ENCODE data around the gene SMIM29. TPM values are rescaled to one million over a fixed set of nuclear protein-coding genes. Genes with fewer than 3 reads are reported as not detected.
A peak's percentile ranks its signal among the peaks of the same experiment; 100 is the strongest.

Gene SMIM29
- total RNA-seq, 2 donors from 2014 or later: 7.1 to 41.3 TPM

DNA sequence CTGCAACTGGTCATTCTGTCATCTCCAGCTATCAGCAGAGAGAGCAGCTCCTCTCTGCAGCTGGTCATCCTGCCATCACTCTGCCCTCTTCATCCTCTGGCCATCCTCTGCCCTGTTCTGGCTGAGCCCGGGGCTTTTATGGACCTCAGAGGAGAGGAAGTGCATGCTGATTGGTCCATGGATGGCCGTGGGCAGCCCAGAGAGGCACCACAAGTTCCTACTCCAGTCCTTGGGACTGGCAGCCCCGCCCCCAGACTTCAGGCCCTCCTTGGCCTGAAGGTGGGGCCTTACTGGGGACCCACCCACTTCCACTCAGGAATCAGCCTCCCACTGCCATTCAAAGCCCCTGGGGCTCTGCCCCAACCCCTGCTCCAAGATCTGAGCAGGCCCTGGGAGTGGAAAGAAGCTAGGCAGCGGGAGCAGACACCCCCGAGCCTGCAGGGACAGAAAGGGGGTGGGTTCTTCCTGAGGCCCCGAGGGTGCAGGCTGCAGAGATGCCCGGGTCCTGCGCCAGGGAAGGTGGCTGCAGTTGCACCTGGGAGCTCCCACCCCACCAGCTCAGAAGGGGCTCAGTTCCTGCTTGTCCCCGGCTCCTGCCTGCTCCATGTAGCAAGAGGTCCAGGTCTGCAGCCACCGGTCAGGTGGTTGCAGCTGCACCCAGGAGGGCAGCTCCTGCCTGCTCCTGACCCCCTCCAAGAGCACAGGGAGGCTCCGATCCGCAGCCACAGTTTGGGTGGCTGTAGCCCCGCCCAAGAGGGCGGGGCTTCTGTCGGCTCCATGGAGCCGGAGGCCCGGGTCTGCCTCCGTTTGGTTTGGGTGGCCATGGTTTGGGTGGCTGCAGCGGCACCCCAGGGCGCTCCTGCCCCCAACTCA lies 46.2 kb downstream of the SMIM29 start:
- no peaks in the 10 kb centered on the region for H3K9me3 ChIP-seq
- H3K4me3 ChIP-seq: no peak overlapping the region
- DNase-seq (ENCODE audit: low spot score) (no peak), ATAC-seq (ENCODE audit: insufficient number of reproducible peaks, low FRiP score, low read depth) (no peak)
- no peaks in the 10 kb centered on the region for H3K27me3 ChIP-seq (replicated peaks; ENCODE audit: insufficient read depth)
- H3K36me3 ChIP-seq: no peaks in the 10 kb centered on the region
- H3K4me1 ChIP-seq (ENCODE audit: control insufficient read depth in 1 of 2, low read depth in 2 of 2): no peaks in the 10 kb centered on the region
- no peak overlapping the region for H3K27ac ChIP-seq
- TF ChIP-seq CTCF (IDR thresholded peaks at IDR 0.05): no peak

GRCh38 chr6:34201455-34202107 lies 47.2 kb downstream of the SMIM29 start:
- H3K9me3 ChIP-seq: no peaks in the 10 kb centered on the region
- no peak overlapping the region for H3K27ac ChIP-seq
- no peaks in the 10 kb centered on the region for H3K4me1 ChIP-seq (ENCODE audit: control insufficient read depth in 1 of 2, low read depth in 2 of 2)
- no peak for ATAC-seq (ENCODE audit: insufficient number of reproducible peaks, low FRiP score, low read depth)
- H3K4me3 ChIP-seq: no peak overlapping the region
- no peaks in the 10 kb centered on the region for H3K27me3 ChIP-seq (replicated peaks; ENCODE audit: insufficient read depth)
- no peak for TF ChIP-seq CTCF (IDR thresholded peaks at IDR 0.05)
- no peaks in the 10 kb centered on the region for H3K36me3 ChIP-seq
- no peak for DNase-seq (ENCODE audit: low spot score)

- no peaks in the 10 kb centered on the region for H3K36me3 ChIP-seq
- no peak for TF ChIP-seq CTCF (IDR thresholded peaks at IDR 0.05)
- ATAC-seq (ENCODE audit: insufficient number of reproducible peaks, low FRiP score, low read depth): no peak
Measured at GRCh38 chr6:34200340-34200971, 48.4 kb downstream of the SMIM29 start.

DNA sequence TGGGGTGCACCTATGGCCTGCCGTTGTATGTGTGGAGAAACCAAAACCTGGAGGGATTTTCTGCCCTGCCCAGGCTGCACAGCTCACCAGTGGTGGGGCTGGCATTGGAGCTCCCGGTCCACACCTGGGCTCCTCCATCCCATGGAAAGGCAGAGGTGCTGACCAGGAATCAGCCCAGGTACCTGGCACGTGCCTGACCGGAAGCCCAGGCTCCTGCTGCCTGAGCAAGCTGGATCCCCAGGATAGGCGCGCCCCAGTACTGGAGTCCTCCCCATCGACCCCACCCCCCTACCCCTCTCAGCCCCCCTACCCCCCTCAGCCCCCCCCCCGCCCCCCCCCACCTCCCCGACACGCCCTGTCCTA lies 52.0 kb downstream of the SMIM29 start:
- Histone ChIP-seq H3K4me1 (ENCODE audit: control insufficient read depth in 1 of 2, low read depth in 2 of 2) (peaks cover 0 to 4% of the 10 kb centered on the region in 2 donors), H3K4me3 (peak overlapping the region; percentile 72), H3K36me3 (no peaks in the 10 kb centered on the region), H3K9me3 (no peaks in the 10 kb centered on the region), H3K27ac (no peak overlapping the region), H3K27me3 (replicated peaks; ENCODE audit: insufficient read depth) (no peaks in the 10 kb centered on the region)
- ATAC-seq (ENCODE audit: insufficient number of reproducible peaks, low FRiP score, low read depth) (no peak), DNase-seq (ENCODE audit: low spot score) (no peak)
- no peak for TF ChIP-seq CTCF (IDR thresholded peaks at IDR 0.05)

More at GRCh38 chr6:34200340-34200971, 48.4 kb downstream of the SMIM29 start:
- Histone ChIP-seq H3K9me3 (no peaks in the 10 kb centered on the region), H3K4me3 (no peak overlapping the region), H3K4me1 (ENCODE audit: control insufficient read depth in 1 of 2, low read depth in 2 of 2) (peaks cover 0 to 4% of the 10 kb centered on the region in 2 donors), H3K27ac (no peak overlapping the region), H3K27me3 (replicated peaks; ENCODE audit: insufficient read depth) (no peaks in the 10 kb centered on the region)
- DNase-seq (ENCODE audit: low spot score): no peak

Other genes with a start within 250 kb of the SMIM29 start
- not detected for gene GRM4, start 102.9 kb downstream of the SMIM29 start, total RNA-seq
- gene HMGA1, start 12.1 kb downstream of the SMIM29 start, total RNA-seq: 10 to 100 TPM; 20.7 to 28.0 TPM
- 10 to 100 TPM; 34.8 to 46.8 TPM for gene NUDT3, start 143.7 kb upstream of the SMIM29 start, total RNA-seq
- 1,000 to 10,000 TPM in 1 of 2 donors, 100 to 1,000 TPM in 1; 975 to 1,344 TPM for gene RPS10, start 177.1 kb upstream of the SMIM29 start, total RNA-seq
- gene PACSIN1, start 217.1 kb upstream of the SMIM29 start, total RNA-seq: under 1 TPM in 1 of 2 donors, not detected in 1; 0.14 TPM